H9 (cell line): Measurements from ENCODE around the gene SGF29. TPM values are rescaled to one million over a fixed set of nuclear protein-coding genes. Genes with fewer than 3 reads are reported as not detected.

Source experiments
- DNase-seq: peaks from one replicate; pipeline ENCODE4 v3.0.0-alpha.2; 2017
- H2AFZ ChIP-seq: one replicate; pipeline ENCODE4 v1.6.1; 2013; ENCODE audit warnings: mild to moderate bottlenecking, low read length, control low read depth, moderate library complexity
- H2AK5ac ChIP-seq: 2 replicates; pipeline ENCODE4 v1.6.1; 2013; ENCODE audit warnings: low read length, control low read depth, mixed read lengths; ENCODE audit not compliant: insufficient read length
- H2BK120ac ChIP-seq: one replicate; pipeline ENCODE4 v1.6.1; 2013; ENCODE audit warnings: low read depth, mild to moderate bottlenecking, low read length, control low read depth, inconsistent platforms; ENCODE audit not compliant: poor library complexity, severe bottlenecking
- H2BK12ac ChIP-seq: 2 replicates; pipeline ENCODE4 v1.6.1; 2013; ENCODE audit warnings: low read length, control low read depth, mixed read lengths, low read depth; ENCODE audit not compliant: insufficient read length
- H2BK15ac ChIP-seq: 2 replicates; pipeline ENCODE4 v1.6.1; 2013; ENCODE audit warnings: low read depth, low read length, control low read depth
- H2BK20ac ChIP-seq: one replicate; pipeline ENCODE4 v1.6.1; 2013; ENCODE audit warnings: low read depth, mild to moderate bottlenecking, low read length, control low read depth, inconsistent platforms; ENCODE audit not compliant: poor library complexity, severe bottlenecking
- H2BK5ac ChIP-seq: 2 replicates; pipeline ENCODE4 v1.6.1; 2013; ENCODE audit warnings: low read length, control low read depth, mixed read lengths; ENCODE audit not compliant: insufficient read length
- H3K14ac ChIP-seq: 2 replicates; pipeline ENCODE4 v1.6.1; 2013; ENCODE audit warnings: low read length, control low read depth; ENCODE audit not compliant: insufficient read depth
- H3K18ac ChIP-seq: 2 replicates; pipeline ENCODE4 v1.6.1; 2013; ENCODE audit warnings: low read depth, mild to moderate bottlenecking, mixed read lengths, low read length, control low read depth; ENCODE audit not compliant: insufficient read length
- H3K23ac ChIP-seq: 2 replicates; pipeline ENCODE4 v1.6.1; 2013; ENCODE audit warnings: low read length, control low read depth, mixed read lengths, low read depth; ENCODE audit not compliant: insufficient read length
- H3K23me2 ChIP-seq: 2 replicates; pipeline ENCODE4 v1.6.1; 2013; ENCODE audit warnings: low read depth, mild to moderate bottlenecking, mixed read lengths, low read length, control low read depth; ENCODE audit not compliant: insufficient read length, poor library complexity, severe bottlenecking
- H3K27ac ChIP-seq: 2 replicates; pipeline ENCODE4 v1.5.1; 2013; ENCODE audit warnings: low read length, control low read depth, mixed read lengths, low read depth; ENCODE audit not compliant: insufficient read length
- H3K27me3 ChIP-seq: 2 replicates; pipeline ENCODE4 v1.6.1; 2013; ENCODE audit warnings: low read length, control low read depth, inconsistent platforms; ENCODE audit not compliant: insufficient read depth
- H3K4ac ChIP-seq: 2 replicates; pipeline ENCODE4 v1.6.1; 2013; ENCODE audit warnings: low read depth, mild to moderate bottlenecking, control low read depth, inconsistent platforms, low read length, moderate library complexity
- H3K4me1 ChIP-seq: 2 replicates; pipeline ENCODE4 v1.6.1; 2013; ENCODE audit warnings: low read length, control low read depth, inconsistent platforms; ENCODE audit not compliant: insufficient read depth
- H3K4me2 ChIP-seq: 2 replicates; pipeline ENCODE4 v1.6.1; 2013; ENCODE audit warnings: low read length, control low read depth, mixed read lengths; ENCODE audit not compliant: insufficient read length, insufficient read depth
- H3K56ac ChIP-seq: 2 replicates; pipeline ENCODE4 v1.6.1; 2013; ENCODE audit warnings: low read depth, mild to moderate bottlenecking, mixed read lengths, low read length, control low read depth; ENCODE audit not compliant: insufficient read length
- H3K79me1 ChIP-seq: 2 replicates; pipeline ENCODE4 v1.6.1; 2013; ENCODE audit warnings: low read depth, mild to moderate bottlenecking, moderate library complexity, low read length, control low read depth, inconsistent platforms; ENCODE audit not compliant: insufficient read depth, poor library complexity, severe bottlenecking
- H3K79me2 ChIP-seq: 2 replicates; pipeline ENCODE4 v1.6.1; 2013; ENCODE audit warnings: low read length, control low read depth, inconsistent platforms; ENCODE audit not compliant: insufficient read depth
- H3K9ac ChIP-seq: 2 replicates; pipeline ENCODE4 v1.6.1; 2013; ENCODE audit warnings: low read length, control low read depth, mixed read lengths; ENCODE audit not compliant: insufficient read length; ENCODE audit errors: extremely low read depth
- H3K9me3 ChIP-seq: one replicate; pipeline ENCODE4 v1.6.1; 2013; ENCODE audit warnings: low read depth, low read length, inconsistent platforms; ENCODE audit not compliant: control insufficient read depth
- H3T11ph ChIP-seq: one replicate; pipeline ENCODE4 v1.6.1; 2013; ENCODE audit warnings: mild to moderate bottlenecking, low read length, control low read depth, inconsistent platforms
- H4K20me1 ChIP-seq: one replicate; pipeline ENCODE4 v1.6.1; 2013; ENCODE audit not compliant: control insufficient read depth, insufficient read length, insufficient read depth
- H4K5ac ChIP-seq: 2 replicates; pipeline ENCODE4 v1.6.1; 2013; ENCODE audit warnings: low read depth, mild to moderate bottlenecking, mixed read lengths, low read length, control low read depth; ENCODE audit not compliant: insufficient read length
- H4K8ac ChIP-seq: replicated peaks from 2 replicates; pipeline ENCODE4 v1.6.1; 2013; ENCODE audit warnings: low read length, control low read depth, mixed read lengths, low read depth; ENCODE audit not compliant: insufficient read length
- H4K91ac ChIP-seq: 2 replicates; pipeline ENCODE4 v1.6.1; 2013; ENCODE audit warnings: low read depth, mild to moderate bottlenecking, moderate library complexity, mixed read lengths, low read length, control low read depth; ENCODE audit not compliant: insufficient read length
- H3K27ac Mint-ChIP-seq, 3 experiments: 2 replicates in 2 of 3; 3 replicates in 1 of 3; pipeline ENCODE4 v1.8.0; 2020 to 2021; ENCODE audit warnings: mixed read lengths in 3 of 3, mild to moderate bottlenecking in 1 of 3, moderate library complexity in 1 of 3
- H3K27me3 Mint-ChIP-seq: 2 replicates; pipeline ENCODE4 v1.8.0; 2021; ENCODE audit warnings: low read depth, mild to moderate bottlenecking, moderate library complexity, mixed read lengths
- H3K36me3 Mint-ChIP-seq, 3 experiments: 2 replicates in 2 of 3; 3 replicates in 1 of 3; pipeline ENCODE4 v1.8.0; 2020 to 2021; ENCODE audit warnings: low read depth in 3 of 3, mixed read lengths in 3 of 3; ENCODE audit not compliant: insufficient read depth in 1 of 3
- H3K4me1 Mint-ChIP-seq, 2 experiments: 2 replicates each; pipeline ENCODE4 v1.8.0; 2020; ENCODE audit warnings: mixed read lengths in 2 of 2
- H3K4me3 Mint-ChIP-seq, 2 experiments: 2 replicates in 1 of 2; 3 replicates in 1 of 2; pipeline ENCODE4 v1.8.0; 2020 to 2021; ENCODE audit warnings: mild to moderate bottlenecking in 2 of 2, mixed read lengths in 2 of 2, moderate library complexity in 1 of 2
- H3K9me3 Mint-ChIP-seq, 2 experiments: 2 replicates in 1 of 2; 3 replicates in 1 of 2; pipeline ENCODE4 v1.8.0; 2020; ENCODE audit warnings: mild to moderate bottlenecking in 2 of 2, mixed read lengths in 2 of 2, moderate library complexity in 1 of 2
- WGBS: extraction: QIAGEN DNeasy Blood & Tissue Kit; methylation state at CpG from one replicate; pipeline ENCODE4 v1.1.7; 2013; ENCODE audit warnings: missing lambda C conversion rate, low lambda C conversion rate, mixed read lengths; ENCODE audit not compliant: insufficient read length; ENCODE audit errors: extremely low coverage; 5-methylcytosine and 5-hydroxymethylcytosine counted together
- total RNA-seq: library from RNA; stranded (reverse); gene quantifications from 2 replicates; pipeline ENCODE4 v1.2.1, GENCODE V29; 2021
- TF ChIP-seq, protein P1 (sequence below): fragments of 200-600 bp; sonication (generic); conservative IDR thresholded peaks from 3 replicates; pipeline ENCODE4 v1.8.0; 2021; ENCODE audit warnings: antibody characterized with exemption, mild to moderate bottlenecking

SGF29 gene
- total RNA-seq, 1 experiment from 2014 or later = 24.8 TPM

GRCh38 chr16:28505489-28506137 is 48.1 kb upstream of the SGF29 start:
- H4K5ac ChIP-seq = no peak overlapping the region
- H3K18ac ChIP-seq = no peak overlapping the region
- H3K56ac ChIP-seq = no peak overlapping the region
- no peaks in the 10 kb centered on the region for H4K20me1 ChIP-seq
- no peaks in the 10 kb centered on the region for H3K79me2 ChIP-seq
- no peak overlapping the region for H2BK120ac ChIP-seq
- no peaks in the 10 kb centered on the region for H3K23me2 ChIP-seq
- no peak overlapping the region for H3T11ph ChIP-seq
- DNase-seq = no peak
- H3K9ac ChIP-seq = no peak overlapping the region
- H3K79me1 ChIP-seq = no peaks in the 10 kb centered on the region
- no peak overlapping the region for H2AFZ ChIP-seq
- H3K9me3 ChIP-seq = no peaks in the 10 kb centered on the region
- Mint-ChIP-seq H3K27ac (peak overlapping the region in 1 of 3 experiments; percentile 96; a peak in 1 of 7 replicates), H3K9me3 (no peaks in the 10 kb centered on the region), H3K36me3 (no peaks in the 10 kb centered on the region), H3K27me3 (peaks cover 12% of the 10 kb centered on the region), H3K4me3 (no peak overlapping the region), H3K4me1 (0 out of 4 replicates have a peak, but pooled peaks cover 0 to 2% of the 10 kb centered on the region in 2 experiments)
- H3K4ac ChIP-seq = no peak overlapping the region
- no peak overlapping the region for H2BK5ac ChIP-seq
- H2BK12ac ChIP-seq = no peak overlapping the region
- TF ChIP-seq, protein P1, sequence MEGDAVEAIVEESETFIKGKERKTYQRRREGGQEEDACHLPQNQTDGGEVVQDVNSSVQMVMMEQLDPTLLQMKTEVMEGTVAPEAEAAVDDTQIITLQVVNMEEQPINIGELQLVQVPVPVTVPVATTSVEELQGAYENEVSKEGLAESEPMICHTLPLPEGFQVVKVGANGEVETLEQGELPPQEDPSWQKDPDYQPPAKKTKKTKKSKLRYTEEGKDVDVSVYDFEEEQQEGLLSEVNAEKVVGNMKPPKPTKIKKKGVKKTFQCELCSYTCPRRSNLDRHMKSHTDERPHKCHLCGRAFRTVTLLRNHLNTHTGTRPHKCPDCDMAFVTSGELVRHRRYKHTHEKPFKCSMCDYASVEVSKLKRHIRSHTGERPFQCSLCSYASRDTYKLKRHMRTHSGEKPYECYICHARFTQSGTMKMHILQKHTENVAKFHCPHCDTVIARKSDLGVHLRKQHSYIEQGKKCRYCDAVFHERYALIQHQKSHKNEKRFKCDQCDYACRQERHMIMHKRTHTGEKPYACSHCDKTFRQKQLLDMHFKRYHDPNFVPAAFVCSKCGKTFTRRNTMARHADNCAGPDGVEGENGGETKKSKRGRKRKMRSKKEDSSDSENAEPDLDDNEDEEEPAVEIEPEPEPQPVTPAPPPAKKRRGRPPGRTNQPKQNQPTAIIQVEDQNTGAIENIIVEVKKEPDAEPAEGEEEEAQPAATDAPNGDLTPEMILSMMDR = no peak
- H2BK20ac ChIP-seq = no peak overlapping the region
- no peak overlapping the region for H3K4me2 ChIP-seq
- WGBS = no CpG with 5 or more reads among the region's 14 CpGs
- no peak overlapping the region for H3K14ac ChIP-seq
- H2AK5ac ChIP-seq = no peak overlapping the region
- H3K4me1 ChIP-seq = no peaks in the 10 kb centered on the region
- no peaks in the 10 kb centered on the region for H3K27me3 ChIP-seq
- H3K23ac ChIP-seq = no peak overlapping the region
- no peak overlapping the region for H2BK15ac ChIP-seq
- no peak overlapping the region for H4K8ac ChIP-seq
- no peak overlapping the region for H4K91ac ChIP-seq
- H3K27ac ChIP-seq = no peak overlapping the region
